NT2/D1 (cell line): ENCODE measurements around the gene SLC39A2.

Experiments used
- DNase-seq: peaks from one replicate; pipeline ENCODE4 v3.0.0-alpha.2; 2011; ENCODE audit warnings: low read depth, low spot score
- H3K27me3 ChIP-seq: 2 replicates; pipeline ENCODE4 v1.6.0; 2011; ENCODE audit warnings: mild to moderate bottlenecking; ENCODE audit not compliant: insufficient read length, insufficient read depth
- H3K36me3 ChIP-seq: 2 replicates; pipeline ENCODE4 v1.6.1; 2011; ENCODE audit warnings: mild to moderate bottlenecking, low read length, mixed read lengths; ENCODE audit not compliant: insufficient read depth, insufficient read length
- H3K4me1 ChIP-seq: 2 replicates; pipeline ENCODE4 v1.5.1; 2011; ENCODE audit not compliant: insufficient read depth, insufficient read length
- H3K4me3 ChIP-seq: 2 replicates; pipeline ENCODE4 v1.5.1; 2011; ENCODE audit warnings: low read depth; ENCODE audit not compliant: insufficient read length
- H3K9ac ChIP-seq: 2 replicates; pipeline ENCODE4 v1.6.0; 2011; ENCODE audit warnings: low read depth; ENCODE audit not compliant: insufficient read length
- H3K9me3 ChIP-seq: 2 replicates; pipeline ENCODE4 v1.5.1; 2011; ENCODE audit warnings: mild to moderate bottlenecking, low read length; ENCODE audit not compliant: insufficient read depth
- SUZ12 ChIP-seq: IDR thresholded peaks from 2 replicates; pipeline ENCODE4 v1.6.1; 2011; ENCODE audit not compliant: insufficient read length, insufficient read depth; ENCODE audit errors: extremely low read depth
- YY1 ChIP-seq: IDR thresholded peaks from 2 replicates; pipeline ENCODE4 v1.6.1; 2011; ENCODE audit not compliant: insufficient read length, insufficient read depth
- ZNF274 ChIP-seq: IDR thresholded peaks from 2 replicates; pipeline ENCODE4 v1.6.1; 2011; ENCODE audit warnings: mild to moderate bottlenecking, low read depth, low read length

SLC39A2 gene

GRCh38 chr14:21043387-21043973 is 44.4 kb downstream of the SLC39A2 start:
- no peak for DNase-seq
- Histone ChIP-seq H3K36me3 (no peaks in the 10 kb centered on the region), H3K4me1 (peaks cover 3% of the 10 kb centered on the region), H3K9ac (no peak overlapping the region), H3K27me3 (no peaks in the 10 kb centered on the region), H3K4me3 (no peak overlapping the region), H3K9me3 (no peaks in the 10 kb centered on the region)
- TF ChIP-seq ZNF274 (no peak), SUZ12 (no peak), YY1 (no peak)

GRCh38 chr14:21043974-21044618 is 45.0 kb downstream of the SLC39A2 start:
- H3K9me3 ChIP-seq = no peaks in the 10 kb centered on the region
- no peak overlapping the region for H3K4me3 ChIP-seq
- TF ChIP-seq ZNF274 = no peak
- TF ChIP-seq YY1 = no peak
- no peak for TF ChIP-seq SUZ12
- no peaks in the 10 kb centered on the region for H3K27me3 ChIP-seq
- no peak for DNase-seq
- H3K36me3 ChIP-seq = no peaks in the 10 kb centered on the region
- peaks cover 3% of the 10 kb centered on the region for H3K4me1 ChIP-seq
- no peak overlapping the region for H3K9ac ChIP-seq

- Histone ChIP-seq H3K4me3 (no peak overlapping the region), H3K9me3 (no peaks in the 10 kb centered on the region), H3K27me3 (no peaks in the 10 kb centered on the region), H3K4me1 (peaks cover 3% of the 10 kb centered on the region), H3K36me3 (no peaks in the 10 kb centered on the region), H3K9ac (no peak overlapping the region)
- DNase-seq = no peak
- no peak for TF ChIP-seq YY1
- no peak for TF ChIP-seq SUZ12
These were observed 48.3 kb downstream of the SLC39A2 start for GRCh38 chr14:21047378-21047781.

GRCh38 chr14:21048638-21049037 is 49.5 kb downstream of the SLC39A2 start:
- Histone ChIP-seq H3K9me3 (no peaks in the 10 kb centered on the region), H3K36me3 (no peaks in the 10 kb centered on the region), H3K4me1 (peaks cover 3% of the 10 kb centered on the region), H3K9ac (no peak overlapping the region), H3K4me3 (no peak overlapping the region), H3K27me3 (no peaks in the 10 kb centered on the region)
- no peak for TF ChIP-seq ZNF274
- TF ChIP-seq SUZ12 = no peak
- no peak for TF ChIP-seq YY1
- DNase-seq = no peak

GRCh38 chr14:21049271-21049673 is 50.2 kb downstream of the SLC39A2 start:
- no peaks in the 10 kb centered on the region for H3K36me3 ChIP-seq
- H3K9me3 ChIP-seq = no peaks in the 10 kb centered on the region
- H3K4me3 ChIP-seq = no peak overlapping the region
- no peaks in the 10 kb centered on the region for H3K27me3 ChIP-seq
- H3K4me1 ChIP-seq = peaks cover 3% of the 10 kb centered on the region
- no peak for DNase-seq
- TF ChIP-seq YY1 = no peak
- TF ChIP-seq ZNF274 = no peak
- TF ChIP-seq SUZ12 = no peak
- no peak overlapping the region for H3K9ac ChIP-seq

- TF ChIP-seq YY1 = no peak
- Histone ChIP-seq H3K27me3 (no peaks in the 10 kb centered on the region), H3K4me3 (no peak overlapping the region), H3K4me1 (no peaks in the 10 kb centered on the region), H3K9ac (no peak overlapping the region), H3K36me3 (no peaks in the 10 kb centered on the region), H3K9me3 (no peaks in the 10 kb centered on the region)
- DNase-seq = no peak
These were observed 51.5 kb downstream of the SLC39A2 start for GRCh38 chr14:21050597-21050996.
